ENCODE data around the gene SLC25A47. TPM values are rescaled to one million over a fixed set of nuclear protein-coding genes. Genes with fewer than 3 reads are reported as not detected.
"Not testable (repeated sequence)": the region's sequence is repeated elsewhere in the genome, so short reads cannot be mapped to it uniquely, and the experiment has no call there.

Gene SLC25A47
- total and polyA plus RNA-seq, 2 experiments from 2014 or later, result not detected

DNA sequence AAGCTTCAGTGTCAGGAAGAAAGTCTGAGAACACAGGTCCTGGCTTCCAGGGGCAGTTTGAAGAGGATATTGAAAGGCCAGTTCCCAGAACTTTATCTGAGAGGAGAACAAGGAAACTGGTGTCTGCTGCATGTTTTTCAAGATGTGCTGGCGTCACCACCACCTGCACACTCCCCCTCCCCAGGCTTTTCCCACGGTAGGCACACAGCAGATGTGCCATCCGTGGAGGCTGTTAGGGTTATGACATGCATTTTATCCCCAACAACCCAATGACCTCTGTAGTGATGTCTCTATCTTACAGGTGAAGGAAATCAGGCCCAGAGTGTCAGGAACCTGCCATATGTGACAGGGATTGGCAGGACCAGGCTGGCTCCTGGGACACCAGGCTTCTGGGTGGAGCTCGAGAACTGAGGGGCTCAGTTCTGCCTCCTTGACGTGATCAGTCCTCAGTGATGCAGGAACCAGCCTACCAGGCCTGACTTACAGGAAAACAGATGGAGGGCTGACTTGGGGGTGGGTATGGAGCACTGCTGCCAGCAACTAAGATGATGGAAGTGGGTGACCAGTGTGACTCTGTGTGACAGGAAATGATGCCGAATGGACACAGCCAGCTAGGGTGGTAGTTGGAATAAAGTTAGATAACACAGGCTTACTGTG lies 16.8 kb downstream of the SLC25A47 start:
- no peak overlapping the region for H3K9ac ChIP-seq
- no peaks in the 10 kb centered on the region for H3K79me2 ChIP-seq (ENCODE audit: insufficient read depth)
- 86% methylated on average over 6 of the region's 6 CpGs for WGBS, 2 experiments (ENCODE audit: low coverage in 1 of 2, low lambda C conversion rate in 2 of 2, missing lambda C conversion rate in 2 of 2)
- peaks cover 5% of the 10 kb centered on the region; the same call in 1 of the 2 replicates for H3K4me1 ChIP-seq (ENCODE audit: insufficient read depth)
- H3F3A ChIP-seq (ENCODE audit: insufficient read depth), result peaks cover 9% of the 10 kb centered on the region; the same call in 1 of the 2 replicates
- no peaks in the 10 kb centered on the region for H4K20me1 ChIP-seq (ENCODE audit: insufficient read depth)
- no peaks in the 10 kb centered on the region for H3K9me2 ChIP-seq (ENCODE audit: insufficient read depth)
- H3K27me3 ChIP-seq (replicated peaks; ENCODE audit: insufficient read depth), result no peaks in the 10 kb centered on the region
- no peaks in the 10 kb centered on the region for H3K9me3 ChIP-seq (ENCODE audit: low read depth)
- TF ChIP-seq EZH2 (IDR thresholded peaks at IDR 0.05; ENCODE audit: insufficient read depth, poor library complexity, severe bottlenecking) (no peak), EZH2phosphoT487 (IDR thresholded peaks at IDR 0.05; ENCODE audit: insufficient read depth, low read depth) (no peak)
- H3K4me3 ChIP-seq, result no peak overlapping the region
- H3K36me3 ChIP-seq (ENCODE audit: low read depth), result peaks cover 55% of the 10 kb centered on the region
- no peak overlapping the region for H2AFZ ChIP-seq
- no peak overlapping the region for H3K4me2 ChIP-seq (ENCODE audit: unreplicated experiment)
- in situ Hi-C loops (cut with MboI), result no loop called here
- no peak overlapping the region for H3K27ac ChIP-seq
- no peak for DNase-seq

DNA sequence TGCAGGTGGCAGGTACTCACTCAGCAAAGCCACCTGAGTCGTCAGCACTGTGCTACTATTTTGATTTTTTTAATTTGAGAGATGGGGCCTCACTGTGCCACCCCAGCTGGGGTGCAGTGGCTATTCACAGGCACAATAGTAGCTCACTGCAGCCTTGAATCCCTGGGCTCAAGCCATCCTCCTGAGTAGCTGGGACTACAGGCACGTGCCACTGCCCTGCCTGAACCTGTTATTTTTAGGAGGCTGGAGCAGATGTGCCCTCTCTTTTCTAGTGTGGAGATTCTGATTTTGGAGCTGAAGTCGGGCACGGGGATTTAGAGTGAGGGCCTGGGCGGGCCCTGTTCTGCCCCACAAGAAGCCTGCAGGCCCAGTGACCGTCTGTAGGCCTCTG lies 17.3 kb downstream of the SLC25A47 start:
- Histone ChIP-seq H3K4me1 (ENCODE audit: insufficient read depth) (peaks cover 5% of the 10 kb centered on the region; the same call in 1 of the 2 replicates), H4K20me1 (ENCODE audit: insufficient read depth) (no peaks in the 10 kb centered on the region), H3K4me3 (no peak overlapping the region), H2AFZ (no peak overlapping the region), H3K36me3 (ENCODE audit: low read depth) (peaks cover 52% of the 10 kb centered on the region), H3F3A (ENCODE audit: insufficient read depth) (peaks cover 9% of the 10 kb centered on the region; the same call in 1 of the 2 replicates), H3K9ac (no peak overlapping the region), H3K27me3 (replicated peaks; ENCODE audit: insufficient read depth) (no peaks in the 10 kb centered on the region), H3K79me2 (ENCODE audit: insufficient read depth) (no peaks in the 10 kb centered on the region), H3K27ac (no peak overlapping the region), H3K4me2 (ENCODE audit: unreplicated experiment) (no peak overlapping the region), H3K9me2 (ENCODE audit: insufficient read depth) (no peaks in the 10 kb centered on the region), H3K9me3 (ENCODE audit: low read depth) (no peaks in the 10 kb centered on the region)
- DNase-seq, result no peak
- in situ Hi-C loops (cut with MboI), result no loop called here
- TF ChIP-seq EZH2 (IDR thresholded peaks at IDR 0.05; ENCODE audit: insufficient read depth, poor library complexity, severe bottlenecking), result no peak
- no peak for TF ChIP-seq EZH2phosphoT487 (IDR thresholded peaks at IDR 0.05; ENCODE audit: insufficient read depth, low read depth)
- 84 to 87% methylated on average over 6 of the region's 6 CpGs for WGBS, 2 experiments (ENCODE audit: low coverage in 1 of 2, low lambda C conversion rate in 2 of 2, missing lambda C conversion rate in 2 of 2)

DNA sequence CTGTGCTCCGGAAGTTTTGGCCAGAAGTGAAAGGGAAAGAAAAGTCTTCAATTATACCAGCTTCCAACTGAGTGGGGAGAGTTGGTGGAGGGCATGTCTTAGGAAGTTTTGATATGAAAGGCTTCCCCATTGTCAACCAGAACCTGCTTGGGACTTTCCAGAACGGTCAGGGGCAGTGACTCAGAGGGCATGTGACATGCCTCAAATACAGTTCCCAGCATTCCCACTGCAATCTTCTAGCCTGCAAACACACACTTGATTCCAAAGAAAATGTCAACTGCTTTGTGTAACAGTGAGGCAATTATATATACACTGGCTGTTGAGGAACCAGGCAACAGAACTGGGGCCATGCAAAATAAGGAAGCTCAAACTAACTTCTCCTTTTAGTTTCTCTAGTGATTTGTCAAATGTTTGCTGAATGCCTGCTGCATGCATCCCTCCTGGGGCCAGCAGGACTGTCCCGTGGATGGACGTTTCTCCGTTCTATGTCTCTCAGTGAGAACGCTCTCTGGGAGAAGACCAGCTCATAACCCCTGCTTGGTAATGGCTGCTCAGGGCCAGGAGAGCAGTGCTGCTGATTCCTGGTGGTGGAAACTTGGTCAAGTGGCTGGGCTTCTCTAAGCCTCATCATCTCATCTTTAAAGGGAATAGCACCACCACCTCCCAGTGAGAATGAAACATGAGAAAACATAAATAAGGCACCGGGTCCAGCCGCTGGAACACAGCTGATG lies 18.3 kb downstream of the SLC25A47 start:
- 73 to 74% methylated on average over 8 of the region's 8 CpGs for WGBS, 2 experiments (ENCODE audit: low coverage in 1 of 2, low lambda C conversion rate in 2 of 2, missing lambda C conversion rate in 2 of 2)
- Histone ChIP-seq H3K9me2 (ENCODE audit: insufficient read depth) (no peaks in the 10 kb centered on the region), H3F3A (ENCODE audit: insufficient read depth) (peaks cover 9% of the 10 kb centered on the region; the same call in 1 of the 2 replicates), H3K4me1 (ENCODE audit: insufficient read depth) (peaks cover 5% of the 10 kb centered on the region; the same call in 1 of the 2 replicates), H3K4me2 (ENCODE audit: unreplicated experiment) (no peak overlapping the region), H3K27ac (peak overlapping the region; percentile 62), H3K9me3 (ENCODE audit: low read depth) (no peaks in the 10 kb centered on the region), H4K20me1 (ENCODE audit: insufficient read depth) (no peaks in the 10 kb centered on the region), H3K79me2 (ENCODE audit: insufficient read depth) (no peaks in the 10 kb centered on the region), H3K27me3 (replicated peaks; ENCODE audit: insufficient read depth) (no peaks in the 10 kb centered on the region), H3K9ac (peak overlapping the region; percentile 18; the same call in 1 of the 2 replicates), H3K4me3 (no peak overlapping the region), H3K36me3 (ENCODE audit: low read depth) (peaks cover 50% of the 10 kb centered on the region), H2AFZ (no peak overlapping the region)
- no peak for TF ChIP-seq EZH2phosphoT487 (IDR thresholded peaks at IDR 0.05; ENCODE audit: insufficient read depth, low read depth)
- no peak for TF ChIP-seq EZH2 (IDR thresholded peaks at IDR 0.05; ENCODE audit: insufficient read depth, poor library complexity, severe bottlenecking)
- in situ Hi-C loops (cut with MboI), result no loop called here
- DNase-seq, result peak; percentile 72

DNA sequence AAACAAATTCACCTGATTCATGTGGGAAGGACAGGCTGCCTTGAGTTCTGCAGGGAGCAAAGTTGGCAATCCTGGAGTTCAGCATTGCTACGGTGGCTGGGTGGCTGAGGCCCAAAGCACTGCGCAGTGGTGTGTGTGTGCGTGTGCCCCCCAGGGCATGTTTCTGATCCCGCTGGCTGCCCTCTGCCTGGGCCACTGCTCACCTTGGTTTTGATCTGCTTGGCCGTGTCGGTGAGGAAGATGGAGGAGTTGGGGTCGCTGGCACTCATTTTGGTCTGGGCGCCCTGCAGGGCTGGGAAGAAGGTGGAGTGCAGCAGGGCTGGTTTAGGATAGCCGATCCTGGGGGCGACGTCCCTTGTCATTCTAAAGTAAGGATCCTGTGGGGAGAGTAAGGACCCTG lies 19.1 kb downstream of the SLC25A47 start:
- Histone ChIP-seq H3K4me3 (no peak overlapping the region), H3K9ac (no peak overlapping the region), H3K27ac (peak overlapping the region; percentile 62), H3F3A (ENCODE audit: insufficient read depth) (peaks cover 9% of the 10 kb centered on the region; the same call in 1 of the 2 replicates), H3K9me2 (ENCODE audit: insufficient read depth) (no peaks in the 10 kb centered on the region), H3K27me3 (replicated peaks; ENCODE audit: insufficient read depth) (no peaks in the 10 kb centered on the region), H3K9me3 (ENCODE audit: low read depth) (no peaks in the 10 kb centered on the region), H3K79me2 (ENCODE audit: insufficient read depth) (no peaks in the 10 kb centered on the region), H2AFZ (no peak overlapping the region), H3K4me1 (ENCODE audit: insufficient read depth) (peaks cover 5% of the 10 kb centered on the region; the same call in 1 of the 2 replicates), H3K36me3 (ENCODE audit: low read depth) (peaks cover 52% of the 10 kb centered on the region), H4K20me1 (ENCODE audit: insufficient read depth) (no peaks in the 10 kb centered on the region), H3K4me2 (ENCODE audit: unreplicated experiment) (no peak overlapping the region)
- TF ChIP-seq EZH2 (IDR thresholded peaks at IDR 0.05; ENCODE audit: insufficient read depth, poor library complexity, severe bottlenecking), result no peak
- no peak for TF ChIP-seq EZH2phosphoT487 (IDR thresholded peaks at IDR 0.05; ENCODE audit: insufficient read depth, low read depth)
- DNase-seq, result no peak
- 93 to 94% methylated on average over 10 to 11 of the region's 11 CpGs for WGBS, 2 experiments (ENCODE audit: low coverage in 1 of 2, low lambda C conversion rate in 2 of 2, missing lambda C conversion rate in 2 of 2)
- in situ Hi-C loops (cut with MboI), result no loop called here

DNA sequence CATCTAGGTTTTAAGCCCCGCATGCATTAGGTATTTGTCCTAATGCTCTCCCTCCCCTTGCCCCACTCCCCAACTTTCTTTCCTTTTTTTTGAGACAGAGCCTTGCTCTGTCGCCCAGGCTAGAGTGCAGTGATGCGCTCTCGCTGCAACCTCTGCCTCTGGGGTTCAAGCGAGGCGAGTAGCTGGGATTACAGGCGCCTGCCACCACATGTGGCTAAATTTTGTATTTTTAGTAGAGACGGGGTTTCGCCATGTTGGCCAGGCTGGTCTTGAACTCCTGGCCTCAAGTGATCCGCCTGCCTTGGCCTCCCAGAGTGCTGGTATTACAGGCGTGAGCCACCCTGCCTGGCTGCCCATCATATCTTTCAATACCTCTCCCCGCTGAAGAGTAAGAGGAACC lies 19.7 kb downstream of the SLC25A47 start:
- WGBS, 2 experiments (ENCODE audit: low coverage in 1 of 2, low lambda C conversion rate in 2 of 2, missing lambda C conversion rate in 2 of 2), result 99% methylated on average over 11 to 12 of the region's 12 CpGs
- in situ Hi-C loops (cut with MboI); H2AFZ ChIP-seq; H3K27me3 ChIP-seq (replicated peaks; ENCODE audit: insufficient read depth); H3K79me2 ChIP-seq (ENCODE audit: insufficient read depth); DNase-seq; H3K9ac ChIP-seq; H3K9me3 ChIP-seq (ENCODE audit: low read depth); H3F3A ChIP-seq (ENCODE audit: insufficient read depth); H4K20me1 ChIP-seq (ENCODE audit: insufficient read depth); H3K27ac ChIP-seq; H3K9me2 ChIP-seq (ENCODE audit: insufficient read depth); H3K4me1 ChIP-seq (ENCODE audit: insufficient read depth); H3K4me2 ChIP-seq (ENCODE audit: unreplicated experiment); H3K4me3 ChIP-seq: not testable (repeated sequence)
- peaks cover 53% of the 10 kb centered on the region for H3K36me3 ChIP-seq (ENCODE audit: low read depth)

DNA sequence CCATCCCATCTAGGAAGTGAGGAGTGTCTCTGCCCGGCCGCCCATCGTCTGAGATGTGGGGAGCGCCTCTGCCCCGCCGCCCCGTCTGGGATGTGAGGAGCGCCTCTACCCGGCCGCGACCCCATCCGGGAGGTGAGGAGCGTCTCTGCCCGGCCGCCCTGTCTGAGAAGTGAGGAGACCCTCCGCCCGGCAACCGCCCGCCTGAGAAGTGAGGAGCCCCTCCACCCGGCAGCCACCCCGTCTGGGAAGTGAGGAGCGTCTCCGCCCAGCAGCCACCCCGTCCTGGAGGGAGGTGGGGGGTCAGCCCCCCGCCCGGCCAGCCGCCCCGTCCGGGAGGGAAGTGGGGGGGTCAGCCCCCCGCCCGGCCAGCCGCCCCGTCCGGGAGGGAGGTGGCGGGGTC lies 21.5 kb downstream of the SLC25A47 start:
- H2AFZ ChIP-seq; H3K9me2 ChIP-seq (ENCODE audit: insufficient read depth); H3K4me3 ChIP-seq; H3K4me2 ChIP-seq (ENCODE audit: unreplicated experiment); H3K27ac ChIP-seq; H3K4me1 ChIP-seq (ENCODE audit: insufficient read depth); H4K20me1 ChIP-seq (ENCODE audit: insufficient read depth); H3K9ac ChIP-seq; DNase-seq; H3F3A ChIP-seq (ENCODE audit: insufficient read depth); H3K79me2 ChIP-seq (ENCODE audit: insufficient read depth); H3K27me3 ChIP-seq (replicated peaks; ENCODE audit: insufficient read depth); in situ Hi-C loops (cut with MboI); H3K9me3 ChIP-seq (ENCODE audit: low read depth): not testable (repeated sequence)
- peaks cover 49% of the 10 kb centered on the region for H3K36me3 ChIP-seq (ENCODE audit: low read depth)
- WGBS, 2 experiments (ENCODE audit: low coverage in 1 of 2, low lambda C conversion rate in 2 of 2, missing lambda C conversion rate in 2 of 2), result 93% methylated on average over 3 of the region's 35 CpGs; no CpG with 5 or more reads in 1 of the 2 experiments
